HG03039 (cell line): ENCODE data around the gene MMRN2.

Experiments used
- ATAC-seq: cut with Tn5 transposase; IDR thresholded peaks from one replicate; pipeline ENCODE4 v1.9.1; 2021; ENCODE audit warnings: mild to moderate bottlenecking, moderate library complexity; ENCODE audit not compliant: unreplicated experiment

MMRN2 gene

GRCh38 chr10:86969421-86970041 is 12.1 kb upstream of the MMRN2 start:
- ATAC-seq, result no peak

DNA sequence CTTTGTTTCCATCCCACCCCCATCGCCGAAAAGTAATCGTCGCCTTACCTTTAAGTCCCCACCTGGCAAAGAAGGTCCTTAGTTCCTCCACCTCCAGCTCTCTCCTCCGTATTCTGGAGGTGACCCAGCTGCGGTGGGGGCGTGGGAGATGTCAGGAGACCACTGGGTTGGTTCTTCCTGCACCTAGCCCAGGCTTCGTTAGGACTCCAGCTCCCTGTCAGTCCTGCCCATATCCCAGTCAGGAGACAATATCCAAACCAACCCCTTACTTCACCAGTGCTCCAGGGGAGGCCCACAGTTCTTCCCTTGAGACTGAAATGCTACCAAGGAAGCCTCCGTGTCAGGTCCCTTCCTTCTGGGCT is 11.6 kb upstream of the MMRN2 start:
- no peak for ATAC-seq

GRCh38 chr10:86968271-86968993 is 11.0 kb upstream of the MMRN2 start, which contains the start of gene ADIRF:
ADIRF (plus strand) TSS chr10:86968482; CDS start chr10:86968545, 63 bp downstream.
- no peak for ATAC-seq

DNA sequence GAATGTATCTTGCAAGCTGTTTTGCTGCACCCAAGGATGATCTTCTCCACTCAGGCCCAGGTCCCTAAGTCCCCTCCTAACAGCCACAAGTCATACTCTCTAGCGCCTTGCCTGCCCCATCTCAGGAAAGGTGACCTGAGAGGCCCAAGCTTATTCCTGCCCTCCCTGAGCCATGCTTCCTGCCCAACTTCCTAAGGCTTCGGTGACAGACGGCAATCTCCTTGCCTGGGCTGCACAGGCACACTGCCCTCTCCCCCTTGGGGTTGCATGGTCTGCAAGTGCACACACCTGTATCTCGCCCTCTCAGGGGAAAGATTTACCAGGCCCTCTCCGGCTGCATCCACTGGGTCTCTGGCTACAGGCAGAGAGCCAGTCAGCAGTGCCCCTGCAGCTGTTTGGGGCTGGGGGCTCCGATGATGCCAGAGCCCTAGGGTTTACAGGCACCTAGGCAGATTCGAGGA is 10.1 kb upstream of the MMRN2 start:
- no peak for ATAC-seq

GRCh38 chr10:86965986-86966654 is 8.7 kb upstream of the MMRN2 start:
- no peak for ATAC-seq

DNA sequence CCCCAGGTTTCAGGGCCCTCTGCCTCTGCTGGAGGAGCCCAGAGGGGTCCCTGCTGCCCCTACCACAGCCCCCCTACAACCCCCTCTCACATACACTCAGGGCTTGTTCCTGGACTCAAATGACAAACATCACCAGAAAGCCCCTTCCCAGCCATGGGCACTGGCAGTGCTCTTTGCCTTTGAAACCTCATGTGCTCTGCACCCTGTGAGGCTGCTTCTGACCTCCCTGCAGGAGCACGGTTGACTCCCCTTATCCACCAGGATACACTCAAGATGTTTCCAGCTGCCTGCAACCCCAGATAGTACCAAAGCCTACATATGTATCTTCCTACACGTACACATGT is 7.4 kb upstream of the MMRN2 start:
- no peak for ATAC-seq

DNA sequence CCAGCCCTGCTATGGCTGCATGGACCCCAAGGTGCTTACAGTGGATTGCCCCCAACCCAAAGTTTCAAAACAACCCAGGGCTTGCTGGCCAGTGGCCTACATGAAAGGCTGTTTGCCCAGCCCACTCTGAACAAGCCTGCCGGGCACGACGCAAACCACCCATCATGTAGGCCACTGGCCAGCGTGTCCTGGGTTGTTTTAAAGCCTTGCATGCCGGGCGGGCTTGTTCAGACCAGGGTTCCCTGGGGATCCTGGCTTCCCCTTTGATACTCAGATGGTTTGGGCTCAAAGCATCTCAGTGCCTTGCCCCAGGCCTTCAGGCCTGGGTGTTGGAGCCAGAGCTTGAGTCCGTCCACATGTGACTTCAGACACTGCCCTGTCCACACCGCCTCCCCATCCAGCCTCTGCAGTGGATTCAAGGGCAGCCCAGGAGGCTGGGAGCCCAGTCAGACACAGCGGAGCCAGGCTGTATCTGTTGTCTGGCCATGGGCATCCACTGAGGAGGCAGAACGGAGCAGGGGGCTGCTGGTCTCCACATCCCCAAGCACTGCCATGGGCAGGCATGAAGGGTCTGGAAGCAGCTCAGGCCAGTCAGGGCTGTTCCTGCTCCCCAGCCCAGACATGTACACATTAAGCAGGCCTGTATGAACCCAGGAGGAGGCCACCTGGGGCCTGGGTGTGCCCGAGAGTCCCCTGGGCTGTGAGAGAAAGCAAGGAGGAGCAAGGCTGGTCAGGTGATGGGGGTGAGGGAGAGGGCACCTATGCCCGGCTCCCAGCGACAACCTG is 6.8 kb upstream of the MMRN2 start:
- no peak for ATAC-seq

DNA sequence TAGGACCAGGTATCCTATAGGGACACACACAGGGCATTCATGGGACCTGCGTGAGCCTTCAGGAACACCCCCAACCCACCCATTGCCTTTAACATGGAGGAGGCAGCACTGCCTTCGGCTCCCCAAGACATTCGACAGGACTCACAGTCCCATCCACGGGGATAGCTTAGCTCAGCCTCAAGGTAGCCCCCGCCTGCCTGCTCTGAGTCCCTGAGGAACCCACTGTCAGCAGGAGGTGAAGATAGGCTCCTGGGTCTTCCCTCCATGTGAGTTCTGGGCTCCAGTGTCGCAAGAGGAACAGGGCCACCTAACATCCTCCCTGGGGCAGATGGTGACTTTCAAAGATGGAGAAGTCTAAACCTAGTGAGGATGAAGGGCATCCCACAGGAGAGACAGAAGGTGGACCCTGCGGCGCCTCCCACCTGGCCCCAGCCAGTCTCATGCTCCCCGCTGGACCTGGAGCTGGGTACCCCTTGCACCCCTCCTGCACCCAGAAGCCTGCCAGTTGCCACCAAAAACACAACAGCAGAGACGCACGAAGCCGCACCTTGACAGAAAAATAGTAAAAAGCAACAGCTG is 6.0 kb upstream of the MMRN2 start:
- no peak for ATAC-seq

- ATAC-seq, result no peak
Measured at GRCh38 chr10:86962981-86963310, 5.5 kb upstream of the MMRN2 start.

DNA sequence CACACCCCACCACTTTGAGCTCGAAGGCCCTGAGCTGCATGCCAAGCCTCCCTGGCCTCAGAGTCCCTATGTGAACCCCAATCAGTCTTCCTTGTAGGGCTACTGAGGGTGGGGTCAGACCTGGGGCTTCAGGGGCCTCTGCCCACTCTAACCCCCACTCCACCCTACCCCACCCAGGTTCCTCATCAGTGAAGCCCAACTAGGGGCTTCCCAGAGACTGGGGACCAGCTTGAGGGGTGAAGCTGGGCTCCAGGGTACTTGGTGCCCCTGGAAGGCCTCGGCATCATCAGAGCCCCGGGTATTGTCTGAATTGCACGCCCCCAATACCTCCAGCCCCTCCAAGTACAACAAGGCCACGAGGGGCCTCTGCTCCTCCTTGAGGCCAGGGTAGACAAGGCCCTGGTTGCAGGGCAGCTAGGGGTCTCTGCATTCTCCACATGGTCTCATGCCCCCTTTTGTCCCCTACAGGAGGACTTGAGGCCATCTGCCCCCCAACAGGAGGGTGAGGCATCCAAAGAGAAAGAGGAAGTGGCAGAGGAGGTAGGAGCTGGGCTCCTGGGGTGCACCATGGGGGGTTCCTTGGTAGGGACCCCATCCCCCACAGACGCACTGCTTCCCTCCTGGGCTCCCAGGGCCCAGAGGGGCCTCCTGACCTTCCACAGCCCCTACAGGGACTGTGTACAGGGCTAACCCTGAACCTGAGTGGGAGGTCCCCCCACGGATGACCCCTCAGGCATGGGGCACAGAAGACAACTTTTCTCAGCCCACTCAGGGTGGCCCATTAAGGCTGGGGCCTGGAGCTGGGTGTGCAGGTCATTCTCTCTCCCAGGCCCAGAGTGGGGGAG is 4.9 kb upstream of the MMRN2 start:
- ATAC-seq, result no peak

- no peak for ATAC-seq
Measured at GRCh38 chr10:86961481-86962091, 4.2 kb upstream of the MMRN2 start.

- ATAC-seq, result no peak
Measured at GRCh38 chr10:86960863-86961434, 3.5 kb upstream of the MMRN2 start.

- no peak for ATAC-seq
Measured at GRCh38 chr10:86960003-86960862, 2.8 kb upstream of the MMRN2 start.

GRCh38 chr10:86959737-86960002 is 2.3 kb upstream of the MMRN2 start:
- ATAC-seq, result no peak

DNA sequence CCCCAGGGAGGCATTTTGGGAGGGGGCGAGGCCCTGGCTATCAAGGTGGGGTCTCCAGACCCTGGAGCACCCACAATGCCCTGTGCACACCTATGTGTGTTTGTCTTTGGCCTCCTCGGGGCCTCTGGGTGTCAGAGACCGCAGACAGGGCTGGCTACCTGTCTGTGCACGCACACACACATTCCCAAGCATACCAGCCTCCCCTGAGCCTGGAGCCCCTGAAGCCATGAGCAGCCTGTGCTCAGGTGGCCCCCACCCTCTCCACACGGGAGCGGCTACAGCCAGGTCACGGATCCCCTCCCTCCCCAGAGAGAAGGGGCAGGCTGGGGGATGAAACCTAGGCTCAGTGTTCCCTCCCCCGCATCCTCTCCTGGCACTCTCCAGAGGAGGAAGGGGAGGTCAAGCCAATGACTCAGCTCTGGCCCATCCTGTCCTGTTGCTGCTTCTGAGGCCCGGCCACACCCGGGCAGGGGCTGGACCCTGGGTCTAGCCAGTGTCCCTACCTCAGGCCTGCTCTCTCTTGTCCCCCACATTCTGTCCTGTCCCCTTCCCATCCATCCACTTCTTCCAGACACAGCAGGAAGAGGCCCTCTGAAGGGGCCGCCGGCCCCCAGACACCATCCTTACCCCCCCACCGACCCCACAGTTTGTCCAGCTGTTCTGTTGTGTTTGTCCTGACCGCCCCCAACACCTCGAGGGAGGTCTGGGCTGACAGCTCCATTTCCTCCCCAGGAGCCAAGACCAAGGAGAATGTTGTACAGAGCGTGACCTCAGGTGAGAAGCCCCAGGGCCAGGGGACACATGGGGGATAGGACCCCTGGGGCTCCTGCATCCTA is 1.7 kb upstream of the MMRN2 start:
- ATAC-seq, result no peak

GRCh38 chr10:86958116-86958900 is 893 bp upstream of the MMRN2 start, which contains the start of gene SNCG:
SNCG (plus strand) TSS chr10:86958599; CDS start chr10:86958698, 99 bp downstream.
- ATAC-seq, result no peak

GRCh38 chr10:86956848-86957448 is 467 bp downstream of the MMRN2 start:
- ATAC-seq, result no peak
